ENCODE results near the gene ARHGAP10. TPM values are rescaled to one million over a fixed set of nuclear protein-coding genes. Genes with fewer than 3 reads are reported as not detected.

The ARHGAP10 gene
- total and polyA plus RNA-seq, 10 of the 15 experiments (the other 5 are each of a cell fraction or from before 2014, with no cell fraction given) = 1.3 to 25.8 (median 17.2) TPM

DNA sequence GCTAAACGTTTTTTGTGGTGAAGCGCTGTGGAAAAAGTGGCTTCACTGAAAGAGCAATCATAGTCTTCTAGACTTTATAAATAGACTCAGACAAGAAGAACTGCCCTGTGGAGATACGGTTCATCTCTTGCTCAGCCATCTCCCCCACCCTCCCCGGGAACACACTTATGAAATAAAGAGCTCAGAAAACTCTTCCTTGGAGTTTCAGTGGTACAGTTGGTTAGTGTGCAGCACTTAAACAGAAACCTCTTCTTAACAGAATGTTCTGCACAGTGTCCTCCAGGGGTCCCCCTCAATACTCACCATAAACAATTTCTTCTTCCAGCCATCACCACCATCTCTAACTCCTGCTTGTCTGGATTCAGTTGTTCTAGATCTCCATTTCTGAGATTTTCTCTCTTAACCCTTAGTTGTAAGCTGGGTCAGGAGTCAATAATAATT, 313.0 kb downstream of the ARHGAP10 start:
- peak overlapping the region; percentile 18; the same call in 1 of the 2 replicates for H3K4me2 ChIP-seq (ENCODE audit: control insufficient read depth, insufficient read depth)
- peaks cover 2% of the 10 kb centered on the region for H4K20me1 ChIP-seq (ENCODE audit: control insufficient read depth, insufficient read depth)
- H3K4me3 ChIP-seq = no peak overlapping the region
- ATAC-seq (peak; percentile 94), FAIRE-seq (peak; percentile 85), DNase-seq (ENCODE audit: low read depth, low spot score) (peak; percentile 43)
- H2AFZ ChIP-seq (ENCODE audit: control insufficient read depth, low read depth, low read length) = no peak overlapping the region
- POLR2A ChIA-PET = interaction anchor here (0.6 kb wide), 1 partner anchor 339 kb away, joined by 4 read pairs; no protein-coding TSS in a partner anchor
- no TSS peak for BruUV-seq (replicated peaks)
- intact Hi-C loops (cut with micrococcal nuclease; ENCODE audit: unreplicated experiment) = no loop called here
- no peaks in the 10 kb centered on the region for H3K27me3 ChIP-seq (replicated peaks in 1 of 2; ENCODE audit: control insufficient read depth in 2 of 2, insufficient read depth in 2 of 2, low read length in 1 of 2)
- H3K9ac ChIP-seq (ENCODE audit: control insufficient read depth, insufficient read depth, low read length) = no peak overlapping the region
- 2% methylated on average over 4 of the region's 4 CpGs for WGBS (ENCODE audit: insufficient coverage, insufficient replicate concordance, low lambda C conversion rate, missing lambda C conversion rate)
- in situ Hi-C loops (cut with MboI) = no loop called here
- H3K36me3 ChIP-seq (ENCODE audit: control insufficient read depth in 2 of 2, insufficient read depth in 2 of 2, low read length in 1 of 2) = peaks cover 0 to 7% of the 10 kb centered on the region in 2 experiments; a peak in 2 of 4 replicates
- H3K79me2 ChIP-seq (ENCODE audit: control insufficient read depth, insufficient read depth, low read length) = no peaks in the 10 kb centered on the region
- SMC1A ChIA-PET (ENCODE audit: uncharacterized antibody, unreplicated experiment) = interaction anchor here (0.6 to 2.0 kb wide), 12 partner anchors 8 to 224 kb away, joined by 3 to 13 read pairs (median 3); no protein-coding TSS in a partner anchor
- peaks cover 7% of the 10 kb centered on the region for H3K4me1 ChIP-seq (ENCODE audit: control insufficient read depth, insufficient read depth, low read length)
- CTCF ChIA-PET = interaction anchor here (0.6 to 2.3 kb wide), 11 partner anchors 8 to 582 kb away, joined by 3 to 25 read pairs (median 4); no protein-coding TSS in a partner anchor
- no peak for TF ChIP-seq HDGF (IDR thresholded peaks at IDR 0.05)
- TF ChIP-seq MTA2 (IDR thresholded peaks at IDR 0.05; ENCODE audit: low read depth) = peak; percentile 31; the same call in 1 of the 2 replicates
- TF ChIP-seq JUNB (IDR thresholded peaks at IDR 0.05) = no peak
- TF ChIP-seq, protein P1, sequence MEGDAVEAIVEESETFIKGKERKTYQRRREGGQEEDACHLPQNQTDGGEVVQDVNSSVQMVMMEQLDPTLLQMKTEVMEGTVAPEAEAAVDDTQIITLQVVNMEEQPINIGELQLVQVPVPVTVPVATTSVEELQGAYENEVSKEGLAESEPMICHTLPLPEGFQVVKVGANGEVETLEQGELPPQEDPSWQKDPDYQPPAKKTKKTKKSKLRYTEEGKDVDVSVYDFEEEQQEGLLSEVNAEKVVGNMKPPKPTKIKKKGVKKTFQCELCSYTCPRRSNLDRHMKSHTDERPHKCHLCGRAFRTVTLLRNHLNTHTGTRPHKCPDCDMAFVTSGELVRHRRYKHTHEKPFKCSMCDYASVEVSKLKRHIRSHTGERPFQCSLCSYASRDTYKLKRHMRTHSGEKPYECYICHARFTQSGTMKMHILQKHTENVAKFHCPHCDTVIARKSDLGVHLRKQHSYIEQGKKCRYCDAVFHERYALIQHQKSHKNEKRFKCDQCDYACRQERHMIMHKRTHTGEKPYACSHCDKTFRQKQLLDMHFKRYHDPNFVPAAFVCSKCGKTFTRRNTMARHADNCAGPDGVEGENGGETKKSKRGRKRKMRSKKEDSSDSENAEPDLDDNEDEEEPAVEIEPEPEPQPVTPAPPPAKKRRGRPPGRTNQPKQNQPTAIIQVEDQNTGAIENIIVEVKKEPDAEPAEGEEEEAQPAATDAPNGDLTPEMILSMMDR (IDR thresholded peaks at IDR 0.05 in 2 of 3, conservative IDR thresholded peaks at IDR 0.05 in 1 of 3; ENCODE audit: control insufficient read depth in 2 of 3, extremely low read depth in 1 of 3, insufficient read depth in 1 of 3, low read depth in 3 of 3, low read length in 3 of 3) = peak; percentile 21 to 30 (median 22); a peak in 3 of 6 replicates
- TF ChIP-seq SMC3 (IDR thresholded peaks at IDR 0.05; ENCODE audit: borderline replicate concordance, low read length) = peak; percentile 18; the same call in 1 of the 2 replicates
- TF ChIP-seq RAD21 (IDR thresholded peaks at IDR 0.05; ENCODE audit: insufficient read depth, low read depth, low read length) = peak; percentile 30; the same call in 1 of the 2 replicates
- TF ChIP-seq, protein P2, sequence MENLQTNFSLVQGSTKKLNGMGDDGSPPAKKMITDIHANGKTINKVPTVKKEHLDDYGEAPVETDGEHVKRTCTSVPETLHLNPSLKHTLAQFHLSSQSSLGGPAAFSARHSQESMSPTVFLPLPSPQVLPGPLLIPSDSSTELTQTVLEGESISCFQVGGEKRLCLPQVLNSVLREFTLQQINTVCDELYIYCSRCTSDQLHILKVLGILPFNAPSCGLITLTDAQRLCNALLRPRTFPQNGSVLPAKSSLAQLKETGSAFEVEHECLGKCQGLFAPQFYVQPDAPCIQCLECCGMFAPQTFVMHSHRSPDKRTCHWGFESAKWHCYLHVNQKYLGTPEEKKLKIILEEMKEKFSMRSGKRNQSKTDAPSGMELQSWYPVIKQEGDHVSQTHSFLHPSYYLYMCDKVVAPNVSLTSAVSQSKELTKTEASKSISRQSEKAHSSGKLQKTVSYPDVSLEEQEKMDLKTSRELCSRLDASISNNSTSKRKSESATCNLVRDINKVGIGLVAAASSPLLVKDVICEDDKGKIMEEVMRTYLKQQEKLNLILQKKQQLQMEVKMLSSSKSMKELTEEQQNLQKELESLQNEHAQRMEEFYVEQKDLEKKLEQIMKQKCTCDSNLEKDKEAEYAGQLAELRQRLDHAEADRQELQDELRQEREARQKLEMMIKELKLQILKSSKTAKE (IDR thresholded peaks at IDR 0.05; ENCODE audit: low read depth, poor library complexity, severe bottlenecking) = peak; percentile 35
- 0 out of 2 replicates have a peak, but pooled peaks have one; percentile 24 for TF ChIP-seq NR2F1 (conservative IDR thresholded peaks at IDR 0.05)
- no peak for TF ChIP-seq TAF1 (IDR thresholded peaks at IDR 0.05; ENCODE audit: borderline replicate concordance, low read depth, low read length)
- peak; percentile 81 for TF ChIP-seq RUNX3 (IDR thresholded peaks at IDR 0.05; ENCODE audit: low read length)
- peak; percentile 59; the same call in 1 of the 2 replicates for TF ChIP-seq PAX5 (IDR thresholded peaks at IDR 0.05; ENCODE audit: borderline replicate concordance, low read depth, low read length)
- RAD21 ChIA-PET (ENCODE audit: unreplicated experiment) = interaction anchor here (1.2 kb wide), 1 partner anchor 12 kb away, joined by 5 read pairs; no protein-coding TSS in a partner anchor
- no peak overlapping the region for H3K27ac ChIP-seq (ENCODE audit: control insufficient read depth, insufficient read depth)
- no peaks in the 10 kb centered on the region for H3K9me3 ChIP-seq (replicated peaks; ENCODE audit: control insufficient read depth, insufficient read depth, low read length)

Data from GM12878 (cell line).